K562 (cell line): Measurements from ENCODE around the gene ABCA3. TPM values are rescaled to one million over a fixed set of nuclear protein-coding genes. Genes with fewer than 3 reads are reported as not detected.

Experiments used
- ATAC-seq: fragments of 200-7000 bp; cut with Tn5 transposase; 3 replicates; pipeline ENCODE4 v1.9.1; 2020; ENCODE audit warnings: moderate library complexity
- BruUV-seq: library from RNA; stranded (reverse); fragments of 400-500 nt; replicated peaks from 2 replicates; lab custom pipeline; 2021; lab: Mats Ljungman, UMichigan
- CTCF ChIA-PET: fragments of 300-600 bp; formaldehyde crosslinking; extraction: SDS; loops from one replicate; lab custom pipeline; 2021; ENCODE audit warnings: low intra/inter-chr PET ratio; lab: Yijun Ruan, JAX
- POLR2A ChIA-PET: fragments of 300-600, 350-650 bp; sonication (Branson Sonifier 250); formaldehyde crosslinking; extraction: SDS; loops from one replicate; lab custom pipeline; 2021; ENCODE audit warnings: antibody characterized with exemption, inconsistent platforms; lab: Yijun Ruan, JAX
- DNase-seq, 4 experiments: peaks; one replicate each; pipeline versions ENCODE4 v3.0.0 to v3.0.0-alpha.2; 2011 to 2018; ENCODE audit warnings: low spot score in 3 of 4, mixed read lengths in 3 of 4; ENCODE audit errors: extremely low read depth in 1 of 4
- FAIRE-seq: peaks from 2 replicates; lab custom pipeline; 2011; peaks lifted over from hg19 to GRCh38; lab: Jason Lieb, UNC
- H2AFZ ChIP-seq: 2 replicates; pipeline ENCODE4 v1.6.0; 2011; ENCODE audit warnings: low read depth, low read length, control low read depth, inconsistent platforms
- H3K27ac ChIP-seq: fragments of 200-600 bp; 3 replicates; pipeline ENCODE4 v1.8.0; 2011; ENCODE audit warnings: low read depth, mild to moderate bottlenecking, control low read depth, inconsistent platforms, low read length, moderate library complexity, mixed read lengths; ENCODE audit errors: extremely low read depth
- H3K27me3 ChIP-seq, 2 experiments: fragments of 300-600 bp in 1 of 2; 2 replicates in 1 of 2; 3 replicates in 1 of 2; pipeline versions ENCODE4 v1.6.0 to v1.8.0; 2011; ENCODE audit warnings: inconsistent platforms in 2 of 2, low read length in 2 of 2, mild to moderate bottlenecking in 1 of 2, mixed read lengths in 1 of 2, moderate library complexity in 1 of 2; ENCODE audit not compliant: control insufficient read depth in 2 of 2, insufficient read depth in 2 of 2
- H3K36me3 ChIP-seq: fragments of 300-600 bp; 3 replicates; pipeline ENCODE4 v1.8.0; 2011; ENCODE audit warnings: mild to moderate bottlenecking, low read length, inconsistent platforms; ENCODE audit not compliant: control insufficient read depth, insufficient read depth
- H3K4me1 ChIP-seq, 2 experiments: fragments of 200-600 bp in 1 of 2; replicated peaks in 1 of 2; 2 replicates in 1 of 2; 3 replicates in 1 of 2; pipeline versions ENCODE4 v1.5.1 to v1.8.0; 2011; ENCODE audit warnings: inconsistent platforms in 2 of 2, low read length in 2 of 2, mild to moderate bottlenecking in 1 of 2, mixed read lengths in 1 of 2, moderate library complexity in 1 of 2; ENCODE audit not compliant: control insufficient read depth in 2 of 2, insufficient read depth in 2 of 2
- H3K4me2 ChIP-seq: 2 replicates; pipeline ENCODE4 v1.6.1; 2011; ENCODE audit warnings: low read length, control low read depth, inconsistent platforms, mixed read lengths; ENCODE audit not compliant: insufficient read depth
- H3K4me3 ChIP-seq: fragments of 200-600 bp; sonication (generic), shearing (Covaris generic); 2 replicates; pipeline ENCODE4 v1.5.1; 2016; ENCODE audit warnings: control low read depth, inconsistent platforms
- H3K79me2 ChIP-seq: fragments of 200-600 bp; 3 replicates; pipeline ENCODE4 v1.8.0; 2011; ENCODE audit warnings: low read length, inconsistent platforms; ENCODE audit not compliant: control insufficient read depth, insufficient read depth
- H3K9ac ChIP-seq, 2 experiments: 2 replicates each; pipeline versions ENCODE4 v1.6.0 to v1.6.1; 2011; ENCODE audit warnings: low read depth in 2 of 2, low read length in 2 of 2, control low read depth in 1 of 2, inconsistent platforms in 1 of 2, mild to moderate bottlenecking in 1 of 2, mixed read lengths in 1 of 2; ENCODE audit not compliant: insufficient read depth in 1 of 2
- H3K9me1 ChIP-seq: one replicate; pipeline ENCODE4 v1.6.0; 2011; ENCODE audit warnings: inconsistent platforms, mild to moderate bottlenecking, low read length, moderate library complexity; ENCODE audit not compliant: control insufficient read depth, insufficient read depth
- H3K9me3 ChIP-seq: replicated peaks from 2 replicates; pipeline ENCODE4 v1.5.1; 2011; ENCODE audit warnings: low read depth, low read length, inconsistent platforms; ENCODE audit not compliant: control insufficient read depth, insufficient read depth
- H4K20me1 ChIP-seq: replicated peaks from 2 replicates; pipeline ENCODE4 v1.6.1; 2011; ENCODE audit warnings: low read length, inconsistent platforms, mixed read lengths; ENCODE audit not compliant: control insufficient read depth, insufficient read depth
- CCAR2 ChIP-seq: fragments of 200-400 bp; formaldehyde crosslinking; IDR thresholded peaks from 2 replicates; pipeline ENCODE4 v1.6.1; 2017; ENCODE audit warnings: mild to moderate bottlenecking, low read depth, low read length
- EHMT2 ChIP-seq: fragments of 450-650 bp; IDR thresholded peaks from 2 replicates; pipeline ENCODE4 v1.6.1; 2018; ENCODE audit warnings: antibody characterized with exemption
- HES1 ChIP-seq: fragments of 450-650 bp; IDR thresholded peaks from 2 replicates; pipeline ENCODE4 v1.6.1; 2016; ENCODE audit warnings: low read depth, mild to moderate bottlenecking, moderate library complexity
- KDM2B ChIP-seq: fragments of 250-450 bp; sonication (Bioruptor Pico); IDR thresholded peaks from 2 replicates; pipeline ENCODE4 v1.8.0; 2021; ENCODE audit warnings: mild to moderate bottlenecking, moderate library complexity
- MAFF ChIP-seq: IDR thresholded peaks from 2 replicates; pipeline ENCODE4 v1.6.1; 2012; ENCODE audit warnings: low read length, improper control_type of control experiment
- MBD2 ChIP-seq: sonication (generic); IDR thresholded peaks from 2 replicates; pipeline ENCODE4 v1.6.1; 2016; ENCODE audit warnings: low read depth, borderline replicate concordance
- NONO ChIP-seq, 2 experiments: fragments of 200-400 bp in 1 of 2; fragments of 450-650 bp in 1 of 2; formaldehyde crosslinking in 1 of 2; IDR thresholded peaks; 2 replicates each; pipeline ENCODE4 v1.6.1; 2017; ENCODE audit warnings: low read depth in 2 of 2, mild to moderate bottlenecking in 2 of 2, moderate library complexity in 2 of 2, low read length in 1 of 2
- RBM39 ChIP-seq: fragments of 200-400 bp; formaldehyde crosslinking; optimal IDR thresholded peaks from 2 replicates; pipeline ENCODE3; 2018; ENCODE audit warnings: low read depth, low read length
- SMARCA5 ChIP-seq: fragments of 450-650 bp; IDR thresholded peaks from 2 replicates; pipeline ENCODE4 v1.6.1; 2016
- SRSF3 ChIP-seq: fragments of 200-400 bp; formaldehyde crosslinking; IDR thresholded peaks from 2 replicates; pipeline ENCODE4 v1.6.1; 2016; ENCODE audit warnings: mild to moderate bottlenecking, low read length, moderate library complexity; ENCODE audit not compliant: insufficient read depth
- TSC22D4 ChIP-seq: fragments of 450-650 bp; IDR thresholded peaks from 2 replicates; pipeline ENCODE4 v1.6.1; 2016; ENCODE audit warnings: missing genetic modification characterization, missing biosample characterization, control low read depth
- WGBS: fragments of 100-300 bp; shearing (Covaris generic); methylation state at CpG from one replicate; pipeline ENCODE4 v1.1.6; 2016; ENCODE audit warnings: low coverage, mixed read lengths; ENCODE audit not compliant: insufficient coverage; ENCODE audit errors: missing lambda C conversion rate; 5-methylcytosine and 5-hydroxymethylcytosine counted together
- in situ Hi-C: fragments of 300-500 bp; cut with MboI; formaldehyde crosslinking; loops from 4 replicates; pipeline ENCODE4 v1.15.0; 2018; ENCODE audit warnings: inconsistent platforms, mixed read lengths
- intact Hi-C: fragments of 100-400 bp; cut with micrococcal nuclease; formaldehyde crosslinking; loops from 2 replicates; pipeline ENCODE4 v1.14.2; 2022
- polyA plus RNA-seq, 8 experiments: library from polyadenylated mRNA; depleted of rRNA in 4 of 8; stranded (reverse) in 5 of 8; unstranded in 3 of 8; fragments of >200 nt; fragmentation: Nextera tagmentation in 2 of 8; fragmentation: Illumina TruSeq in 1 of 8; extraction: Ambion mirVana in 2 of 8; extraction: Trizol in 1 of 8; gene quantifications; 2 replicates each; pipeline versions ENCODE4 v1.2.1 to v1.2.3, GENCODE V29; 2011 to 2014; ENCODE audit warnings: inconsistent platforms in 1 of 8, missing spikeins in 1 of 8
- total RNA-seq, 7 experiments: library from RNA; depleted of rRNA in 6 of 7; stranded (reverse); fragments of >200 nt in 6 of 7; fragmentation: Illumina TruSeq in 2 of 7; extraction: Trizol in 2 of 7; gene quantifications; 2 replicates each; pipeline versions ENCODE4 v1.2.1 to v1.2.3, GENCODE V29; 2011 to 2021; ENCODE audit warnings: low replicate concordance in 1 of 7

ABCA3 gene
- total and polyA plus RNA-seq, 9 of the 15 experiments (the other 6 are each of a cell fraction or from before 2014, with no cell fraction given) = 0.66 to 23.7 (median 6.9) TPM

GRCh38 chr16:2325181-2325580, 15.3 kb downstream of the ABCA3 start:
- BruUV-seq = no TSS peak
- ATAC-seq = no peak
- H3K9ac ChIP-seq = no peak overlapping the region
- H3K4me2 ChIP-seq = no peak overlapping the region
- H3K9me1 ChIP-seq = no peaks in the 10 kb centered on the region
- intact Hi-C loops (no loop called here), in situ Hi-C loops (no loop called here)
- DNase-seq = no peak
- H3K27me3 ChIP-seq = no peaks in the 10 kb centered on the region
- H4K20me1 ChIP-seq = no peaks in the 10 kb centered on the region; the same call in 1 of the 2 replicates
- H2AFZ ChIP-seq = no peak overlapping the region
- WGBS = 85% methylated on average over 6 of the region's 7 CpGs
- peaks cover 57% of the 10 kb centered on the region; the same call in 2 of the 3 replicates for H3K36me3 ChIP-seq
- no peak for TF ChIP-seq TSC22D4 (tag)
- no peak for TF ChIP-seq SRSF3
- TF ChIP-seq RBM39 = no peak
- TF ChIP-seq MAFF = no peak
- no peak for TF ChIP-seq NONO (IDR thresholded peaks at IDR 0.05; ENCODE audit: low read depth in 2 of 2, low read length in 1 of 2)
- no peak for TF ChIP-seq MBD2
- TF ChIP-seq CCAR2 = no peak
- no peak for TF ChIP-seq EHMT2
- TF ChIP-seq SMARCA5 = no peak
- no peak for TF ChIP-seq HES1
- no peak for TF ChIP-seq KDM2B
- H3K79me2 ChIP-seq = no peaks in the 10 kb centered on the region
- H3K4me1 ChIP-seq = 0 out of 5 replicates have a peak, but pooled peaks cover 0 to 3% of the 10 kb centered on the region in 2 experiments
- no peak for FAIRE-seq
- no peak overlapping the region for H3K4me3 ChIP-seq
- CTCF ChIA-PET = no interaction called here
- H3K27ac ChIP-seq = no peak overlapping the region
- POLR2A ChIA-PET = interaction anchor here (1.2 kb wide), 1 partner anchor 9 kb away, joined by 3 read pairs; no protein-coding TSS in a partner anchor
- no peaks in the 10 kb centered on the region for H3K9me3 ChIP-seq
